ENCODE measurements around the gene CDH4. TPM values are rescaled to one million over a fixed set of nuclear protein-coding genes. Genes with fewer than 3 reads are reported as not detected.
A peak's percentile ranks its signal among the peaks of the same experiment; 100 is the strongest.

CDH4 gene
- total RNA-seq, 1 donor from 2014 or later = 2.9 TPM

- no peak overlapping the region for H3K4me2 ChIP-seq
- Mint-ChIP-seq H3K9me3 (peaks cover 13% of the 10 kb centered on the region), H3K4me1 (peaks cover 14% of the 10 kb centered on the region), H3K4me3 (no peak overlapping the region), H3K27ac (no peak overlapping the region), H3K36me3 (peaks cover 2% of the 10 kb centered on the region), H3K27me3 (ENCODE audit: insufficient read depth, low read depth) (no peaks in the 10 kb centered on the region)
- H3K27me3 ChIP-seq = no peaks in the 10 kb centered on the region
- no peak overlapping the region for H2AFZ ChIP-seq (replicated peaks)
- peak; percentile 31 for DNase-seq (ENCODE audit: low spot score)
- TF ChIP-seq, protein P1, sequence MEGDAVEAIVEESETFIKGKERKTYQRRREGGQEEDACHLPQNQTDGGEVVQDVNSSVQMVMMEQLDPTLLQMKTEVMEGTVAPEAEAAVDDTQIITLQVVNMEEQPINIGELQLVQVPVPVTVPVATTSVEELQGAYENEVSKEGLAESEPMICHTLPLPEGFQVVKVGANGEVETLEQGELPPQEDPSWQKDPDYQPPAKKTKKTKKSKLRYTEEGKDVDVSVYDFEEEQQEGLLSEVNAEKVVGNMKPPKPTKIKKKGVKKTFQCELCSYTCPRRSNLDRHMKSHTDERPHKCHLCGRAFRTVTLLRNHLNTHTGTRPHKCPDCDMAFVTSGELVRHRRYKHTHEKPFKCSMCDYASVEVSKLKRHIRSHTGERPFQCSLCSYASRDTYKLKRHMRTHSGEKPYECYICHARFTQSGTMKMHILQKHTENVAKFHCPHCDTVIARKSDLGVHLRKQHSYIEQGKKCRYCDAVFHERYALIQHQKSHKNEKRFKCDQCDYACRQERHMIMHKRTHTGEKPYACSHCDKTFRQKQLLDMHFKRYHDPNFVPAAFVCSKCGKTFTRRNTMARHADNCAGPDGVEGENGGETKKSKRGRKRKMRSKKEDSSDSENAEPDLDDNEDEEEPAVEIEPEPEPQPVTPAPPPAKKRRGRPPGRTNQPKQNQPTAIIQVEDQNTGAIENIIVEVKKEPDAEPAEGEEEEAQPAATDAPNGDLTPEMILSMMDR (IDR thresholded peaks at IDR 0.05) = no peak
- TF ChIP-seq EZH2 (IDR thresholded peaks at IDR 0.05) = no peak
- TF ChIP-seq EZH2phosphoT487 (IDR thresholded peaks at IDR 0.05) = no peak
- H3K9me3 ChIP-seq (ENCODE audit: low read depth) = no peaks in the 10 kb centered on the region
- H4K20me1 ChIP-seq (ENCODE audit: low read depth) = no peaks in the 10 kb centered on the region
- peaks cover 27% of the 10 kb centered on the region for H3F3A ChIP-seq (ENCODE audit: low read depth)
- H3K36me3 ChIP-seq = no peaks in the 10 kb centered on the region
- no peaks in the 10 kb centered on the region for H3K79me2 ChIP-seq (ENCODE audit: low read depth)
- peaks cover 18% of the 10 kb centered on the region for H3K4me1 ChIP-seq
- no peak overlapping the region for H3K27ac ChIP-seq
- H3K4me3 ChIP-seq = no peak overlapping the region
- H3K9ac ChIP-seq = no peak overlapping the region
Observed at GRCh38 chr20:61558726-61559125, 306.7 kb downstream of the CDH4 start.

DNA sequence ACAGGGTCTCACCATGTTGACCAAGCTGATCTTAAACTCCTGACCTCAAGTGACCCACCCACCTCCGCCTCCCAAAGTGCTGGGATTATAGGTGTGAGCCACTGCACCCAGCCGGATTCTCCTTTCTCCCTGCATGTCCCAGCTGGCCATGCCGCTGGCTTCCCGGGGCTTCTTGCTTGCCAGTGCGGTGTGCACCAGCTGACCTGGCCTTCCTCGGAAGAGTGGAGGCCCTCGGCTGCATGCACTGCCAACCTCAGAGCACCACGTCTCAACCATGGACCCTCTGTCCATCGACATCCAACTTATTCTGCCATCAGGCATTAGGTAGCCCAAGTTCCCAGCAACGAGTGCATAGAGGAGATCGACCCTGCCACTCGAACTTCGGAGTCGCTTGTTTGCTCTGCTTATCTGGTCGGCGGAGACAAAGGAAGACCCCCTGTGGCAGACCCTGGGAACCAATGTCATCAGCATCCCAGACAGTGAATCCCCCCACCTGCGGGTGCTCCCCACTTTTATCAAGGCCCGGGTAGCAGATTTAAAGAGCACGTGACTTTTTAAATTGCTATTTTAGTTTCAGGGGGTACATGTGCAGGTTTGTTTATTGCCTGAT, 307.8 kb downstream of the CDH4 start:
- H3K36me3 ChIP-seq = no peaks in the 10 kb centered on the region
- H3K9ac ChIP-seq = no peak overlapping the region
- Mint-ChIP-seq H3K9me3 (peaks cover 13% of the 10 kb centered on the region), H3K27me3 (ENCODE audit: insufficient read depth, low read depth) (no peaks in the 10 kb centered on the region), H3K36me3 (peaks cover 4% of the 10 kb centered on the region), H3K4me1 (peaks cover 18% of the 10 kb centered on the region), H3K27ac (peak overlapping the region; percentile 69), H3K4me3 (no peak overlapping the region)
- TF ChIP-seq EZH2 (IDR thresholded peaks at IDR 0.05) (no peak), EZH2phosphoT487 (IDR thresholded peaks at IDR 0.05) (no peak)
- TF ChIP-seq, protein P1 (IDR thresholded peaks at IDR 0.05) = no peak
- H3K4me2 ChIP-seq = no peak overlapping the region
- no peak overlapping the region for H3K4me3 ChIP-seq
- no peaks in the 10 kb centered on the region for H4K20me1 ChIP-seq (ENCODE audit: low read depth)
- DNase-seq (ENCODE audit: low spot score) = no peak
- no peaks in the 10 kb centered on the region for H3K27me3 ChIP-seq
- H3K79me2 ChIP-seq (ENCODE audit: low read depth) = no peaks in the 10 kb centered on the region
- H3K4me1 ChIP-seq = peaks cover 18% of the 10 kb centered on the region
- no peaks in the 10 kb centered on the region for H3K9me3 ChIP-seq (ENCODE audit: low read depth)
- peaks cover 24% of the 10 kb centered on the region for H3F3A ChIP-seq (ENCODE audit: low read depth)
- H2AFZ ChIP-seq (replicated peaks) = no peak overlapping the region
- H3K27ac ChIP-seq = no peak overlapping the region

GRCh38 chr20:61560361-61560853, 308.3 kb downstream of the CDH4 start:
- Histone ChIP-seq H3K27ac (no peak overlapping the region), H2AFZ (replicated peaks) (no peak overlapping the region)
- DNase-seq (ENCODE audit: low spot score) = no peak

More at GRCh38 chr20:61560361-61560853, 308.3 kb downstream of the CDH4 start:
- Histone ChIP-seq H3K79me2 (ENCODE audit: low read depth) (no peaks in the 10 kb centered on the region), H3K27me3 (no peaks in the 10 kb centered on the region), H3K4me1 (peaks cover 18% of the 10 kb centered on the region), H3K9me3 (ENCODE audit: low read depth) (no peaks in the 10 kb centered on the region), H3K36me3 (no peaks in the 10 kb centered on the region), H3K4me3 (no peak overlapping the region), H3K9ac (no peak overlapping the region), H3K4me2 (no peak overlapping the region), H4K20me1 (ENCODE audit: low read depth) (no peaks in the 10 kb centered on the region), H3F3A (ENCODE audit: low read depth) (peaks cover 23% of the 10 kb centered on the region)
- Mint-ChIP-seq H3K27me3 (ENCODE audit: insufficient read depth, low read depth) (no peaks in the 10 kb centered on the region), H3K27ac (no peak overlapping the region), H3K4me3 (no peak overlapping the region), H3K36me3 (peaks cover 4% of the 10 kb centered on the region), H3K4me1 (peaks cover 18% of the 10 kb centered on the region), H3K9me3 (peaks cover 15% of the 10 kb centered on the region)
- TF ChIP-seq EZH2 (IDR thresholded peaks at IDR 0.05) = no peak
- TF ChIP-seq, protein P1 (IDR thresholded peaks at IDR 0.05) = peak; percentile 6
- no peak for TF ChIP-seq EZH2phosphoT487 (IDR thresholded peaks at IDR 0.05)

All from neural progenitor cell (in vitro differentiated cells).